GM12801 (cell line): ENCODE data around the gene RBL1.

Experiments used
- CTCF ChIP-seq: IDR thresholded peaks from one replicate; pipeline ENCODE4 v1.5.1; 2011; ENCODE audit warnings: control low read depth; ENCODE audit not compliant: insufficient read length; ENCODE audit errors: extremely low read depth

The RBL1 gene

GRCh38 chr20:37032077-37032476, 63.7 kb downstream of the RBL1 start:
- no peak for TF ChIP-seq CTCF

GRCh38 chr20:37020636-37021035, 75.2 kb downstream of the RBL1 start:
- TF ChIP-seq CTCF = no peak

GRCh38 chr20:37011147-37011546, 84.7 kb downstream of the RBL1 start:
- TF ChIP-seq CTCF = no peak

- TF ChIP-seq CTCF = no peak
Measured at GRCh38 chr20:37007898-37008649, 87.7 kb downstream of the RBL1 start.

- no peak for TF ChIP-seq CTCF
Measured at GRCh38 chr20:36998652-36999051, 97.1 kb downstream of the RBL1 start.

GRCh38 chr20:36997121-36997520, 98.7 kb downstream of the RBL1 start:
- TF ChIP-seq CTCF = no peak

- TF ChIP-seq CTCF = no peak
Measured at GRCh38 chr20:36992802-36993334, 102.9 kb downstream of the RBL1 start.
